GM12872 (cell line): ENCODE results near the gene ELOB.

Source experiments
- CTCF ChIP-seq: IDR thresholded peaks from 3 replicates; pipeline ENCODE4 v1.5.1; 2011; ENCODE audit warnings: low read depth, mild to moderate bottlenecking, low read length, moderate library complexity; ENCODE audit not compliant: insufficient read depth

Gene ELOB

DNA sequence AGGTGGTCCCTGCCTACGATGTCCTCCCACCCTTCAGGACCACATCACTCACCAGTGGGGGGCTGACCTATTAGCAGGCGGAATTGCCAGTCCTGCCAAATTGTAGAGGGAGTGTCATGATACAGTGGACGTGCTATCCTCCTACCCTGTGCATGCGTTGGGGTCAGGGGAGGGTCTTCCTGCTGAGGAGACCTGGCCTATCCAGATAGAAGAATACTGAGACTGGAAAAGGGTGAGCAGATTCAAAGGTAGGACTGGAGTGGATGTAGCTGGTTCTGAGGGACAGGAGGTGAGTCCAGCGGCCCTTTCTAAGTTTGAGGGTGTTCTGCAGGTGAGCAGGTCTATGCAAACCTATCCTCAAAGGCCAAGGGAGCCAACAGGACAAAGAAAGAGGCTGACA, 29.2 kb upstream of the ELOB start:
- no peak for TF ChIP-seq CTCF

DNA sequence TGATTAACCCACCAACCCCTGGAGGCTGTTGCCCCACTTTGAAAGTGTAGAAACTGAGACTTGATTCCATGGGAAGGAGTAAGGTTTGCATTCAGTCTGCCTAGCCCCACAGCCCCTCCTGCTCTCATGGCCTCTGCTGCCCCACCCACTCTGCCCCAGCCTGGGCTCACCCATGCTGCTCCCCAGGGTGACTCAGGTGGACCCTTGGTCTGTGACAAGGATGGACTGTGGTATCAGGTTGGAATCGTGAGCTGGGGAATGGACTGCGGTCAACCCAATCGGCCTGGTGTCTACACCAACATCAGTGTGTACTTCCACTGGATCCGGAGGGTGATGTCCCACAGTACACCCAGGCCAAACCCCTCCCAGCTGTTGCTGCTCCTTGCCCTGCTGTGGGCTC, 27.6 kb upstream of the ELOB start:
- no peak for TF ChIP-seq CTCF

GRCh38 chr16:2803545-2804195, 26.6 kb upstream of the ELOB start:
- TF ChIP-seq CTCF = no peak

DNA sequence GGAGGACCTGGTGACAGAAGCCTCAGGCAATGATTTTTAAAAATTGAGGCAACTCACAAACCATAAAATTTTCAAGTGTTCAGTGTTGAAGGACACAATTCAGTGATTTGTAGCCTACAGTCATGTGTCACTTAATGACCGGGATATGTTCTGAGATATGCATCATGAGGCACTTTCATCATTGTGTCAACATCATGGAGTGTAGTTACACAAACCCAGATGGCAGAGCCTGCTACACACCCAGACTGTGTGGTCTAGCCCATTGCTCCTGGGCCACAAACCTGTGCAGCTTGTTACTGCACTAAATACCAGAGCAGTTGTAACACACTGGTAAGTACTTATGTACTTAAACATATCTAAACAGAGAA, 22.8 kb upstream of the ELOB start:
- TF ChIP-seq CTCF = no peak

DNA sequence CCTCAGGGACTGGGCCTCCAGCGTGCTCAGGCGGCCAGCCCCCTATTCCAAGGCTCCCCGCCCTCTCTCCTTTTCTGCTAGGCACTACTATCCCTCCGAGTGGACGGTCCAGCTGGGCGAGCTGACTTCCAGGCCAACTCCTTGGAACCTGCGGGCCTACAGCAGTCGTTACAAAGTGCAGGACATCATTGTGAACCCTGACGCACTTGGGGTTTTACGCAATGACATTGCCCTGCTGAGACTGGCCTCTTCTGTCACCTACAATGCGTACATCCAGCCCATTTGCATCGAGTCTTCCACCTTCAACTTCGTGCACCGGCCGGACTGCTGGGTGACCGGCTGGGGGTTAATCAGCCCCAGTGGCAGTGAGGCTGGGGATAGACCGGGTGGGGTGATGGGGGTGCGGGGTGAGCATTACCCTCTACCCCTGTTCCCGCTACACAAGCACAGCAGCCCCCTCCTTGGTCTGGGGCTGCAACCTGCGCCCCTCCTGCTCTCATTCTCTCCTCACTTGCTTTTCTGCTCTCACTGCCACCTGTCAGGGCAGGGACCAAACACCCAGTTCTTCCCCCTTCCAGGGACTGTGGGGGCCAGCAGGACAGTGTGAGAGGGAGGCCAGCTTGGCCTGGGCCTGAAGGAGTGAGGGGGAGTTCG, 22.3 kb upstream of the ELOB start:
- no peak for TF ChIP-seq CTCF

DNA sequence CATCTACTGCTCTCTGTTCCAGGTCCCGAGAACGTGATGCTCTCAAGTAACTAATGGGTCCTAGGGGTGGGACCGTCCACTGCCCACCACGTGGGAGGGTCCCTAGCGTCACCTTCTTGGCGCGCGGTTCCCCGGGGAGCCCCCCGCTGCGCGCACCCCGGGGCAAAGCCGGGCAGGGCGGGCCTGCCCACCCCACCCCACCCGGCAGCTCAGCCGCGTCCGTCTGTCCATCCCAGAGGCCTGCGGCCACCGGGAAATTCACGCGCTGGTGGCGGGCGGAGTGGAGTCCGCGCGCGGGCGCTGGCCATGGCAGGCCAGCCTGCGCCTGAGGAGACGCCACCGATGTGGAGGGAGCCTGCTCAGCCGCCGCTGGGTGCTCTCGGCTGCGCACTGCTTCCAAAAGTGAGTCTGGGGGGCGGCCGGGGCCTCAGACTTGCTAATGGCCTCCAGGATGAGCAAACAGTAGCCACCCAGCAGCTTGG, 21.7 kb upstream of the ELOB start:
- TF ChIP-seq CTCF = no peak

DNA sequence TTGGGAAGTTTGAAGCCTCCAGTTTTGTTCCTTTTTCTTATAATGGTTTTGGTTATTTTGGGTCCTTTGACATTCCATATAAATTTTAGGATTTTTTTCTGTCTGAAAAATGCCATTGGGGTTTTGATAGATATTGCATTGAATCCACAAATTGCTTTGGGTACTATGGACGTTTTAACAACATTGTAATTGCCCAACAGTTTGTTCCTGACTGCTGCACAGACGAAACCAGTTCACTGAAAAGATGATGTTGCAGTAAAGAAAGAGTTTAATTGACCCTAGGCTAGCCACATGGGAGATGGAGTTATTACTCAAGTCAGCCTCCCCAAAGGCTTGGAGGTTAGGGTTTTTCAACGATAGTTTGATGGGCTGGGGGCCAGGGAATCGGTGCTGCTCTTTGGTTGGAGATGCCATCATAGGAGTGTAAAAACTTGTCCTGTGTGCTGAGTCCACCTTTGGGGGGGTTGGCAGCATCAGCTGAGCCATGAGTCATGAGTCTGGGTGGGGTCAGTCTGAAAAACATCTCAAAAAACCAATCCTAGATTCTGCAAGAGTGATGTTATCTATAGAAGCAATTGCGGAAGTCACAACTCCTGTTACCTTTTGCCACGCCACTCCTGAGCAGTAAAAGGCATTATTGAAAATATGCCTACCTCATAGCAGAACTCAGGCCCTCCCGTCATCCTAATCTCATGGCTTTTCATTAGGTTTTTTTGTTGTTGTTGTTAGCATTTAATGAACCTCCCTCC, 18.5 kb upstream of the ELOB start:
- no peak for TF ChIP-seq CTCF
